DOHH2 (cell line): ENCODE measurements around the gene TMEM92.

Source experiments
- H3F3A ChIP-seq: fragments of 200-600 bp; sonication (generic), shearing (Covaris generic); 2 replicates; pipeline ENCODE4 v1.6.0; 2016; ENCODE audit warnings: antibody characterized with exemption, mild to moderate bottlenecking; ENCODE audit not compliant: control insufficient read depth, insufficient read depth
- H3K27ac ChIP-seq: fragments of 200-600 bp; sonication (generic); 2 replicates; pipeline ENCODE4 v1.5.1; 2014; ENCODE audit warnings: low read depth, mild to moderate bottlenecking, low read length, moderate library complexity
- H3K27me3 ChIP-seq: fragments of 200-600 bp; sonication (generic); 2 replicates; pipeline ENCODE4 v1.6.1; 2014; ENCODE audit warnings: mild to moderate bottlenecking, low read length, mixed read lengths; ENCODE audit not compliant: control insufficient read depth
- H3K36me3 ChIP-seq: fragments of 200-600 bp; sonication (generic); 2 replicates; pipeline ENCODE4 v1.6.1; 2014; ENCODE audit warnings: mild to moderate bottlenecking, low read length, moderate library complexity, mixed read lengths; ENCODE audit not compliant: control insufficient read depth
- H3K4me1 ChIP-seq: fragments of 200-600 bp; sonication (generic); 2 replicates; pipeline ENCODE4 v1.6.1; 2014; ENCODE audit warnings: mild to moderate bottlenecking, low read length, mixed read lengths; ENCODE audit not compliant: control insufficient read depth
- H3K4me2 ChIP-seq: fragments of 200-600 bp; sonication (generic); 2 replicates; pipeline ENCODE4 v1.6.0; 2014; ENCODE audit warnings: mild to moderate bottlenecking, low read length, moderate library complexity
- H3K4me3 ChIP-seq: fragments of 200-600 bp; sonication (generic); 2 replicates; pipeline ENCODE4 v1.5.1; 2014; ENCODE audit warnings: mild to moderate bottlenecking, low read length, mixed read lengths
- H3K79me2 ChIP-seq: fragments of 200-600 bp; sonication (generic); 2 replicates; pipeline ENCODE4 v1.6.1; 2014; ENCODE audit warnings: mild to moderate bottlenecking, low read length, mixed read lengths; ENCODE audit not compliant: control insufficient read depth
- H3K9me2 ChIP-seq: fragments of 200-600 bp; sonication (generic); replicated peaks from 2 replicates; pipeline ENCODE4 v1.6.1; 2014; ENCODE audit warnings: mild to moderate bottlenecking, low read length, mixed read lengths; ENCODE audit not compliant: control insufficient read depth
- H3K9me3 ChIP-seq: fragments of 200-600 bp; sonication (generic); 2 replicates; pipeline ENCODE4 v1.6.1; 2014; ENCODE audit warnings: antibody characterized with exemption, low read length, mixed read lengths; ENCODE audit not compliant: control insufficient read depth, insufficient read depth
- H4K20me1 ChIP-seq: fragments of 200-600 bp; sonication (generic); 2 replicates; pipeline ENCODE4 v1.6.0; 2014; ENCODE audit warnings: low read depth, mild to moderate bottlenecking, antibody characterized with exemption, low read length, moderate library complexity; ENCODE audit not compliant: control insufficient read depth, insufficient read depth
- EZH2phosphoT487 ChIP-seq: fragments of 200-600 bp; sonication (generic); IDR thresholded peaks from 2 replicates; pipeline ENCODE4 v1.6.1; 2017; ENCODE audit warnings: borderline replicate concordance, mild to moderate bottlenecking, antibody characterized with exemption, low read length, moderate library complexity, mixed read lengths
- TF ChIP-seq, protein P1 (sequence below): fragments of 200-600 bp; sonication (generic); IDR thresholded peaks from one replicate; pipeline ENCODE4 v1.5.1; 2014; ENCODE audit warnings: antibody characterized with exemption, mild to moderate bottlenecking, low read depth, low read length; ENCODE audit not compliant: poor library complexity, severe bottlenecking

The TMEM92 gene

DNA sequence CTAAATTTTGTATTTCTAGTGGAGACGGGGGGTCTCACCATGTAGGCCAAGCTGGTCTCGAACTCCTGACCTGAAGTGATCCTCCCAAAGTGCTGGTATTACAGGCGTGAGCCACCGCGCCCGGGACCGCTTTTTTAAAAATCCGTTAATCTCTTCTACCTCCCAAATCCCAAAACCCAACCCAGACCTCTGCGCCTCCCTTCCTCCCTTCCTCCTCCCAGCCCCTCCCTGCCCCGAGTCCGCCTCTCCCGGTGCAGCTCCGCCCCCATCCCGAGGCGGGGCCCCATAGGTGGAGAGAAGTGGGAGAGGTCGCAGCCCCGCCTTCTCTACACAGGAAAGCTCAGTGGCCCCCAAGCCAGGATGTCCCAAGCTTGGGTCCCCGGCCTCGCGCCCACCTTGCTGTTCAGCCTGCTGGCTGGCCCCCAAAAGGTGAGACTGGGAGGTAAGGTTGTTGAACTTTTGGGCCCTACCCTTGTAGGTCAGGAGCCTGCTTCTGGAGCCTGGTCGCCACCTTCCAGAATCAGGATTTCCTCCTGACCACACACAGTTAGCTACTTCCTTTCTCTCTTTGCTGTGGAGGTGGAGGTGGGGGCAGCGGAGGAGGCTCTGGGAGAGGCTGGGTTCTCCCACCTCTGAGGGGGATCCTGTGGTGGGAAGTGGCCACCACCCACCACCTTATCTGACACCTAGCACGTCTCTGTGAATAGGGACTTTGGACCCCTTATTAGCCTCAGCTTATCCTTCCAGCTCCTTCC is at the start of gene TMEM92:
Gene TMEM92, plus strand, starts transcription at position 325 of the 755 bp plus-strand sequence. Its CDS starts 36 bp downstream, at position 361.
- H3K36me3 ChIP-seq, result no peaks in the 10 kb centered on the region
- H3K9me2 ChIP-seq, result no peaks in the 10 kb centered on the region
- H3F3A ChIP-seq, result no peaks in the 10 kb centered on the region
- H3K4me1 ChIP-seq, result peaks cover 11% of the 10 kb centered on the region
- H3K79me2 ChIP-seq, result no peaks in the 10 kb centered on the region
- H3K4me2 ChIP-seq, result peak within 1 kb of the TSS; percentile 57
- H4K20me1 ChIP-seq, result no peaks in the 10 kb centered on the region
- no peaks in the 10 kb centered on the region for H3K9me3 ChIP-seq
- H3K4me3 ChIP-seq, result peak within 1 kb of the TSS; percentile 31
- no peak for TF ChIP-seq EZH2phosphoT487
- TF ChIP-seq, protein P1, sequence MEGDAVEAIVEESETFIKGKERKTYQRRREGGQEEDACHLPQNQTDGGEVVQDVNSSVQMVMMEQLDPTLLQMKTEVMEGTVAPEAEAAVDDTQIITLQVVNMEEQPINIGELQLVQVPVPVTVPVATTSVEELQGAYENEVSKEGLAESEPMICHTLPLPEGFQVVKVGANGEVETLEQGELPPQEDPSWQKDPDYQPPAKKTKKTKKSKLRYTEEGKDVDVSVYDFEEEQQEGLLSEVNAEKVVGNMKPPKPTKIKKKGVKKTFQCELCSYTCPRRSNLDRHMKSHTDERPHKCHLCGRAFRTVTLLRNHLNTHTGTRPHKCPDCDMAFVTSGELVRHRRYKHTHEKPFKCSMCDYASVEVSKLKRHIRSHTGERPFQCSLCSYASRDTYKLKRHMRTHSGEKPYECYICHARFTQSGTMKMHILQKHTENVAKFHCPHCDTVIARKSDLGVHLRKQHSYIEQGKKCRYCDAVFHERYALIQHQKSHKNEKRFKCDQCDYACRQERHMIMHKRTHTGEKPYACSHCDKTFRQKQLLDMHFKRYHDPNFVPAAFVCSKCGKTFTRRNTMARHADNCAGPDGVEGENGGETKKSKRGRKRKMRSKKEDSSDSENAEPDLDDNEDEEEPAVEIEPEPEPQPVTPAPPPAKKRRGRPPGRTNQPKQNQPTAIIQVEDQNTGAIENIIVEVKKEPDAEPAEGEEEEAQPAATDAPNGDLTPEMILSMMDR, result no peak
- no peak within 1 kb of the TSS for H3K27ac ChIP-seq
- peaks cover 28% of the 10 kb centered on the region for H3K27me3 ChIP-seq

DNA sequence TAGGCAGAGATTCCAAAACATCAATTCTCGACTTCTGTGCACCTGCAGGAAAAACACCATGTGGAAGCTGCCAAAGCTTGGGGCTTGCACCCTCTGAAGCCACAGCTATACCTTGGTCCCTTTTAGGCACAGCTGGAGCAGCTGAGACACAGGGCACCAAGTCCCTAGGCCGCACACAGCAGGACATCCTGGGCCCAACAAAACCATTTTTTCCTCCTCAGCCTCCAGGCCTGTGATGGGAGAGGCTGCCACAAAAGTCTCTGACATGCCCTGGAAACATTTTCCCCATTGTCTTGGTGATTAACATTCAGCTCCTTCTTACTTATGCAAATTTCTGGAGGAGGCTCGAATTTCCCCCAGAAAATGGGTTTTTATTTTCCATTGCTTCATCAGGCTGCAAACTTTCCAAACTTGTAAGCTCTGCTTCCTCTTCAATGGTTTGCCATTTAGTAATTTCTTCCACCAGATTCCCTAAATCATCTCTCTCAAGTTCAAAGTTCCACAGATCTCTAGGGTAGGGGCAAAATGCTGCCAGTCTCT is 48.5 kb upstream of the TMEM92 start:
- Histone ChIP-seq H3K27me3 (no peaks in the 10 kb centered on the region), H3K4me1 (no peaks in the 10 kb centered on the region)

DNA sequence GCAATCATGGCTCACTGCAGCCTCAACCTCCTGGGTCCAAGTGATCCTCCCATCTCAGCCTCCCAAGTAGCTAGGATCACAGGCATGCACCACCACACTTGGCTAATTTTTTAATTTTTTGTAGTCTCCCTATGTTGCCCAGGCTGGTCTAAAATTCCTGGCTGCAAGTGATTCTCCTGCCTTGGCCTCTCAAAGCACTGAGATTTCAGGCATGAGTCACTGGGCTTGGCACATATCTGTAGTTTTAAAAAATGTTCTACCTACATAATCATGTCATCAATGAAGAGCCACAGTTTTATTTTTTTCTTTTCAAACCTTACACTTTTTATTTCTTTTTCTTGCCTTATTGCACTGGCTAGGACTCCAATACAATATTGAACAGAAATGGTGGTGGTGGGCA is 39.7 kb upstream of the TMEM92 start:
- no peaks in the 10 kb centered on the region for H3K9me3 ChIP-seq
- no peaks in the 10 kb centered on the region for H3K36me3 ChIP-seq
- no peak for TF ChIP-seq EZH2phosphoT487
- TF ChIP-seq, protein P1, result no peak
- H3K27ac ChIP-seq, result no peak overlapping the region
- no peaks in the 10 kb centered on the region for H3K4me1 ChIP-seq
- H3F3A ChIP-seq, result no peaks in the 10 kb centered on the region
- H3K79me2 ChIP-seq, result no peaks in the 10 kb centered on the region
- H3K27me3 ChIP-seq, result peaks cover 15% of the 10 kb centered on the region
- no peak overlapping the region for H3K4me3 ChIP-seq
- no peaks in the 10 kb centered on the region for H3K9me2 ChIP-seq
- H4K20me1 ChIP-seq, result no peaks in the 10 kb centered on the region
- H3K4me2 ChIP-seq, result no peak overlapping the region

More for the DNA sequence above, 48.5 kb upstream of the TMEM92 start:
- Histone ChIP-seq H3K4me3 (no peak overlapping the region), H3K9me2 (no peaks in the 10 kb centered on the region), H3K27ac (no peak overlapping the region), H3F3A (no peaks in the 10 kb centered on the region), H3K4me2 (no peak overlapping the region), H3K9me3 (peaks cover 11% of the 10 kb centered on the region; the same call in 1 of the 2 replicates), H3K79me2 (no peaks in the 10 kb centered on the region), H4K20me1 (no peaks in the 10 kb centered on the region), H3K36me3 (no peaks in the 10 kb centered on the region)
- TF ChIP-seq, protein P1, result no peak
- TF ChIP-seq EZH2phosphoT487, result no peak
